Esophagus squamous epithelium (tissue), 5 donors: ENCODE data around the gene TBC1D5. TPM values are rescaled to one million over a fixed set of nuclear protein-coding genes. Genes with fewer than 3 reads are reported as not detected.
"Not testable (repeated sequence)": the region's sequence is repeated elsewhere in the genome, so short reads cannot be mapped to it uniquely, and the experiment has no call there.

Source experiments
- DNase-seq: peaks from one replicate; lab custom pipeline; 2025; lab: John Stamatoyannopoulos, UW
- H3K27ac ChIP-seq, 4 donors: fragments of 200-600 bp; sonication (generic); one replicate each; pipeline ENCODE4 v1.5.1; 2016 to 2019; ENCODE audit warnings: mild to moderate bottlenecking in 1 of 4
- H3K27me3 ChIP-seq, 4 donors: fragments of 200-600 bp; sonication (generic); 1 replicate in 3 of 4; 2 replicates in 1 of 4; pipeline versions ENCODE4 v1.5.1 to v1.6.0; 2017 to 2021; ENCODE audit warnings: antibody characterized with exemption in 1 of 4
- H3K36me3 ChIP-seq, 3 donors: fragments of 200-600 bp; sonication (generic); one replicate each; pipeline ENCODE4 v1.5.1; 2016 to 2019
- H3K4me1 ChIP-seq, 3 donors: fragments of 200-600 bp; sonication (generic); one replicate each; pipeline ENCODE4 v1.5.1; 2017 to 2019
- H3K4me3 ChIP-seq, 4 donors: fragments of 200-600 bp; sonication (generic); 1 replicate in 3 of 4; 2 replicates in 1 of 4; pipeline ENCODE4 v1.5.1; 2016 to 2019; ENCODE audit warnings: mild to moderate bottlenecking in 2 of 4, moderate library complexity in 1 of 4
- H3K9me3 ChIP-seq, 3 donors: fragments of 200-600 bp; sonication (generic); one replicate each; pipeline ENCODE4 v1.5.1; 2016 to 2019
- CTCF ChIP-seq, 6 experiments: fragments of 450-650 bp in 4 of 6; fragments of 200-600 bp in 2 of 6; sonication (generic) in 2 of 6; IDR thresholded peaks; one replicate each; pipeline ENCODE4 v1.5.1; 2016 to 2019; ENCODE audit warnings: antibody characterized with exemption in 6 of 6, mild to moderate bottlenecking in 4 of 6, moderate library complexity in 4 of 6
- POLR2A ChIP-seq, 4 donors: fragments of 450-650 bp; IDR thresholded peaks; one replicate each; pipeline ENCODE4 v1.6.1; 2017; ENCODE audit warnings: antibody characterized with exemption in 4 of 4, mild to moderate bottlenecking in 4 of 4, moderate library complexity in 3 of 4
- WGBS, 2 donors: methylation state at CpG; one replicate each; pipeline ENCODE4 v1.1.5; 2018; 5-methylcytosine and 5-hydroxymethylcytosine counted together
- intact Hi-C: fragments of 100-400 bp; cut with DNase I; formaldehyde crosslinking; loops from one replicate; pipeline ENCODE4 v1.15.0; 2022
- total RNA-seq, 4 donors: library from RNA; depleted of rRNA; stranded (reverse); fragments of >200 nt; gene quantifications; one replicate each; pipeline ENCODE4 v1.1.0, GENCODE V29; 2016
- donor health status: DM: yes; HTN: yes; CAD: no.

TBC1D5 gene
- total RNA-seq, 4 donors from 2014 or later, result 32.8 to 56.1 (median 39.9) TPM

- H3K27ac ChIP-seq, result no peak overlapping the region
- no peaks in the 10 kb centered on the region for H3K4me1 ChIP-seq
- no peak for DNase-seq
- no peaks in the 10 kb centered on the region for H3K27me3 ChIP-seq
- no peak for TF ChIP-seq CTCF (IDR thresholded peaks at IDR 0.05)
- TF ChIP-seq POLR2A (IDR thresholded peaks at IDR 0.05), result no peak
- intact Hi-C loops, result no loop called here
- H3K9me3 ChIP-seq, result no peaks in the 10 kb centered on the region
- H3K4me3 ChIP-seq, result no peak overlapping the region
- no peaks in the 10 kb centered on the region for H3K36me3 ChIP-seq
Measured at GRCh38 chr3:17356585-17356984, 385.8 kb downstream of the TBC1D5 start.

- TF ChIP-seq POLR2A (IDR thresholded peaks at IDR 0.05) (no peak), CTCF (IDR thresholded peaks at IDR 0.05) (no peak)
- WGBS, 2 donors, result 71 to 80% methylated on average over 1 of the region's 1 CpG
- no peaks in the 10 kb centered on the region for H3K36me3 ChIP-seq
- H3K9me3 ChIP-seq, result no peaks in the 10 kb centered on the region
- H3K27me3 ChIP-seq, result no peaks in the 10 kb centered on the region
- no peak overlapping the region for H3K27ac ChIP-seq
- no peaks in the 10 kb centered on the region for H3K4me1 ChIP-seq
- intact Hi-C loops, result no loop called here
- no peak for DNase-seq
- no peak overlapping the region for H3K4me3 ChIP-seq
Measured at GRCh38 chr3:17355591-17355990, 386.8 kb downstream of the TBC1D5 start.

- no peak overlapping the region for H3K27ac ChIP-seq
- no peaks in the 10 kb centered on the region for H3K4me1 ChIP-seq
- no peak for DNase-seq
- TF ChIP-seq POLR2A (IDR thresholded peaks at IDR 0.05) (no peak), CTCF (IDR thresholded peaks at IDR 0.05) (no peak)
- no peaks in the 10 kb centered on the region for H3K9me3 ChIP-seq
- 88 to 91% methylated on average over 3 of the region's 3 CpGs for WGBS, 2 donors
- intact Hi-C loops, result no loop called here
- H3K36me3 ChIP-seq, result no peaks in the 10 kb centered on the region
- no peak overlapping the region for H3K4me3 ChIP-seq
- H3K27me3 ChIP-seq, result no peaks in the 10 kb centered on the region
Measured at GRCh38 chr3:17354341-17354740, 388.1 kb downstream of the TBC1D5 start.

GRCh38 chr3:17352620-17353019 is 389.8 kb downstream of the TBC1D5 start:
- DNase-seq, result no peak

GRCh38 chr3:17351193-17351592 is 391.2 kb downstream of the TBC1D5 start:
- intact Hi-C loops, H3K9me3 ChIP-seq, H3K36me3 ChIP-seq: not testable (repeated sequence)

More at GRCh38 chr3:17352620-17353019, 389.8 kb downstream of the TBC1D5 start:
- no peak overlapping the region for H3K27ac ChIP-seq
- TF ChIP-seq POLR2A (IDR thresholded peaks at IDR 0.05), result no peak
- H3K4me3 ChIP-seq, result no peak overlapping the region
- H3K9me3 ChIP-seq, result no peaks in the 10 kb centered on the region
- 30 to 63% methylated on average over 3 of the region's 3 CpGs for WGBS, 2 donors
- intact Hi-C loops, result no loop called here
- H3K4me1 ChIP-seq, result no peaks in the 10 kb centered on the region
- no peaks in the 10 kb centered on the region for H3K36me3 ChIP-seq
- no peaks in the 10 kb centered on the region for H3K27me3 ChIP-seq

GRCh38 chr3:17349093-17349492 is 393.3 kb downstream of the TBC1D5 start:
- TF ChIP-seq CTCF (IDR thresholded peaks at IDR 0.05) (no peak), POLR2A (IDR thresholded peaks at IDR 0.05) (no peak)
- H3K4me1 ChIP-seq, result no peaks in the 10 kb centered on the region
- WGBS, 2 donors, result 60 to 63% methylated on average over 1 of the region's 1 CpG
- no peak for DNase-seq
- H3K9me3 ChIP-seq, result no peaks in the 10 kb centered on the region
- H3K27ac ChIP-seq, result no peak overlapping the region
- H3K4me3 ChIP-seq, result no peak overlapping the region
- no peaks in the 10 kb centered on the region for H3K36me3 ChIP-seq
- H3K27me3 ChIP-seq, result no peaks in the 10 kb centered on the region
- intact Hi-C loops, result no loop called here

More at GRCh38 chr3:17351193-17351592, 391.2 kb downstream of the TBC1D5 start:
- not testable (repeated sequence) for H3K4me3 ChIP-seq, DNase-seq, H3K27me3 ChIP-seq, H3K27ac ChIP-seq, H3K4me1 ChIP-seq
- WGBS, 2 donors, result 96 to 100% methylated on average over 3 to 4 of the region's 4 CpGs
